NCI-H82 treated with DMSO at 0.1 percent for 48 hours (cell line): Measurements from ENCODE around the gene ABLIM3.

ENCODE experiments used
- DNase-seq: peaks from one replicate; lab custom pipeline; 2025; ENCODE audit not compliant: unreplicated experiment; lab: John Stamatoyannopoulos, UW

ABLIM3 gene

DNA sequence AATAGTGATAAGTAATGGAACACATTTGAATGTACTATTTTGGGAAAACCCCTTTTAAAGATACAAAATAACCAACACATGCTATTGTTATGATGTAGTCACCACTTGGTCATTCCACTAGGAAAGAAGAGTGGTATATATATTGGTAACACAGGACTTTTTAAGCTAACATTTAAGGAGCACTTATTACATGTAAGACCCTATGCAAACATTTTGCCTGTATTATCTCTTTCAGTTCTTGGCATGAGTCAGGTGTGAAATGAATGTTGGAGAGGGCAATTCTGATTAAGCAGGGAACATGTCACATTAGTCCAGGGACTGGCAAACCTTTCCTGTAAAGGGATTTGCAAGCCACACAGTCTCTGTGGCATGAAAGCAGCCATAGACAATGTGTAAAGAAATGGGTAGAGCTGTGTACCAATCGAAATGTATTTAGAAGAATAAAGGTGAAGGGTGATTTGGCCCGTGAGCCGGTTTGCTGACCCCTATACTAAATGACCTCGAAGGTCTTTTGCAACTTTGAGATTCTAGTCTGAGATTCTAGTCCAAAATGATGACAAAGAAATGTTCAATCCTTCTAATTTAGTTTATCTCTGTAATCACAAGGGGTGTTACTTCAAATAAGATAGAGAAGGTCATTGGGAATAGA lies 15.3 kb downstream of the ABLIM3 start:
- DNase-seq: no peak

DNA sequence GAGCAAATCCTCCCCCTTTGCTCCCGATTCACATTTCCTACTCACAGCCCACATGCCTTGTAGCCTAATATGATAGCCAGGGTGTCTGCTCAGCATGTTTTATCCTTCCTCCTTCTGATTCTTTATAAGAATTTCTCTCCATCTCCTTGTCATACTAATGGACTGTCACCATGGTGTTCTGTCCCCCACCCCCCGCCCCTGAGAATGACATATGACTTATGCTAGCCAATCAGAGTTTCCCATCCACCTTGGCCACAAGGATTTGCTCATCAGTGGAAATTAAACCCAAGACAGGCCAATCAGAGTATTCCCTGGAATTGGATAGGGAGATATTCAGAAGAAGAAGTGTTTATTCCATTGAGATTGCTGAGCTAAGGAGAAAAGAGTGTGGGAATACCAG lies 16.0 kb downstream of the ABLIM3 start:
- no peak for DNase-seq

DNA sequence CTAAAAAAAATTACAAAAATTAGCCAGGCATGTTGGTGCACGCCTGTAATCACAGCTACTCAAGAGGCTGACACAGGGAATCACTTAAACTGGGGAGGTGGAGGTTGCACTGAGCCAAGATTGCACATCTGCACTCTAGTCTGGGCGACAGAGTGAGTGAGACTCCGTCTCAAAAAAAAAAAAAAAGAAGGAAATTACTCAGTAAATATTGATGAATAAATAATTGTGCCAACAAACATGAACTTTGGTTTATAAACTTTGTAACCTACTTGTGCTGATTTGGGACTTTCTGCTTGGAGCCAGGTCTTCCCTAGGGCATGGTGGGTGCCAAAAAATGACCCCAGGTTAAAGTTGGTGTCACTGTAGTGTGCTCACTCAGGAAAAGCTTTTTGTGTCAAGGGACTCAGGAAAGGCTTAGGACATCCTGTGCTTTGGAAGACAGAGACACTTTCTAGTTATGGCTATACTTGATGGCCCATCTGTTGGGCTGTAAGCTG lies 19.0 kb downstream of the ABLIM3 start:
- DNase-seq: no peak

DNA sequence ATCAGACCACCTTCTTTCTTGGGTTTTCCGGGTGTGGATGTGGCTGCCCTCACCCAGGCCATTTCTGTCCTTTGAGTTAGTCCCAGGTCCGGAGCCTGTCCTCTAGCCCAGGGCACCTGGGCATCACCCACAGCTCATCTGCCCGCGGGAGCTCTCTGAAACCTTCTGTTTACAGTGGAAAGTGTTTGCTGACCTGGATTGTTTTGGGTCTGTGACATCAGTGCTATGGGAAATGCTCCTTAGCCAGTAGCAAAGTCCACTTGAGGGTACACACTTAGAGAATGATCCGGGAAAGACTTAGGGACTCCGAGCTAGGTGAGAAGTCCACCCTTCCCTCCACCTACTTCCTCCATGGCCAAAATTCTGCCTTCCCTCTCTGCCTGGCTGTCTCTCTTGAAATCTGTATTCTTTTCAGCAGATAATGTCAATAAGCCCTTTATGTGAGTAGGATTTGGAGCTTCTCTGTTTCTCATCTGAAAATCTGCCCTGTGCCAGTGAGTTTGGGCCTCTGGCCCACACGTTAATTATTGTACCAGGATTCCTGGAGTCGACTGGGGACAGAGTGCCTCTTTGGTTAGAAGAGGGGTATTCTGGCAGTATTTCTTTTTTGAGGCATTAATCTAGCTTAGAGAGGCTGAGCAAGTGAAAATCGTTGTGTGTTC lies 19.9 kb downstream of the ABLIM3 start:
- no peak for DNase-seq

DNA sequence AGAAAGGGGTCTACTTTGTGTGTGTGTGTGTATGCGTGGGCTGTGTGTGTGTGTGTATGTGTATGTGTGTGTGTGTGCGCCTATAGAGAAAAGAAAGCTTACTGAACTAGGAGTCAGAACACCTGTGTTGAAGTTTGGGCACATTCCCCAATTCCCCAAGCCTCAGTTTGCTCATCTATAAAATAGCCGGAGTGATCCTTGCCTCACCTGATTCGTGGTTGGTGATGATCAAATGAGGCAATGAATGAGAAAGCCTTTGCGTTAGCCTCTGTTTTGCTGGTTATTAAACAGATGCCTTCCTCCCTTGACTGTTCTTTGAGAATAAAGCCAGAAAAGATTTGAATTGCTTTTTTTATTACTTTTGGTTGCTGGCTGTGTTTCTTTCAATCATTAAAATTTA lies 20.6 kb downstream of the ABLIM3 start:
- no peak for DNase-seq

DNA sequence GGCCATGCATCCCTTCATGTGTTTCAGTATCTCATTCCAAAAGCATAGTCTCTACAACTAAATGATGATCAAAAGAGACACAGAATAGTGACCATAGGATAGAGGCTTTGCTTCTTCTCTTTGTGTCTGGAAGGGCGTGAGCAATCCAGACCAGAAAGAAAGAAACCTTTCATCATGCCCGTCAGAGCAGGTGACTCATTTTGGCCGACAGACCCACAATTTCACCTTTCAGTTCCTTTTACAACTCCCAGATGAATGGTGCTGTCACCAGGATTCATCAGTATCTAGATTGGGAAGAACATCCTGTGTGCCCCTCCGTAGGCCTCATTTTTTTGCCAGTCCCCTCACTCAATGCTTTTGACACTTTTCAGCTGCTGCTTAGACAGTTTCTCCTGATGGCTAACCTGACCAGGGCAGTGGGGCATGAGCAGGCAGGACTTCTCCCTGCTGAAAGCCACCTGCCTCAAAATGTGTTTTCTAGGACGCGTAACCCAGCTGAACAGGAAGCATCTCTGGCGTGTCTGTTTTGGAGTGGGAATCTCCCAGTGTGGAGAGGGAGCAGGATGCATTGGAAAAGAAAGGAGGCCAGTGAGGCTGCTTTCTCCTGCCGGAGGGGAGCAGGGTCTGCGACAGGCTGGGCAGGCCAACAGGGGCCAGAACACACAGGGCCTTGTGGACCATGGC lies 21.2 kb downstream of the ABLIM3 start:
- no peak for DNase-seq

DNA sequence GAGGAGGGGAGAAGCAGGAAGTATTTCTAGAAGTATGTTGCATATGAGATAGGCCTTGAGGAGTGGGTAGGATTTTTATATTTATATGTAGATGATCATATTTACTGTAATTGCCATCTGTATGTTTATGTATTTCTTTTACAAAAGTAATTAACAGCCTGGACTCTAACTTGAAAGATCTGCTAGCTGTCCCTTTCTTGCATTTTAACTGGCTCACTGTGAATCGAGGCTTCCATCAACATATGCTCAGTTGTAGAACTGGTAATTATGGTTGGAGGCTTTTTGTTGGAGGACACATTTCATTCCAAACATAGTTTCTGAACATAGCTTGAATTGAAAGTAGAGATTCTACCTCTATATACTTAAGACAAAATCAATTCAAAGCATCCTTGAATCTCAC lies 23.4 kb downstream of the ABLIM3 start:
- DNase-seq: no peak

DNA sequence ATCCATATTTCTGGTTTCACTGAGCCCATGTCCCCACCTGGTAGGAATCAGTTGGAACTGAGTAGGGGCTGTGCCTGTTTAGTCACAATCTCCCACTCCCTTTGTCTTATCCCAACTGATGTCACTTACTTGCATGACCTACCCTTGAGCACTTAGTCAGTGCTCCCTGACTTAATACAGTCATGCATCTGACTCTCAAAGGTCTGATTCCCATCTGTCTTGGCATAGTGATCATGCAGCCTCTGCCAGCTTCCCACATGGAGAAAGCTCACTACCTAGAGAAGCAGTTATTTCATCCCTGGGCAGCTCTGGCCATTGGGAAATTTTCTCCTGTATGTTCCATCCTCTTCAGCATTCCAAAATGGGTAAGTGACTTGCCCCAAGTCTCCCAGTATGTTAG lies 24.8 kb downstream of the ABLIM3 start:
- no peak for DNase-seq

DNA sequence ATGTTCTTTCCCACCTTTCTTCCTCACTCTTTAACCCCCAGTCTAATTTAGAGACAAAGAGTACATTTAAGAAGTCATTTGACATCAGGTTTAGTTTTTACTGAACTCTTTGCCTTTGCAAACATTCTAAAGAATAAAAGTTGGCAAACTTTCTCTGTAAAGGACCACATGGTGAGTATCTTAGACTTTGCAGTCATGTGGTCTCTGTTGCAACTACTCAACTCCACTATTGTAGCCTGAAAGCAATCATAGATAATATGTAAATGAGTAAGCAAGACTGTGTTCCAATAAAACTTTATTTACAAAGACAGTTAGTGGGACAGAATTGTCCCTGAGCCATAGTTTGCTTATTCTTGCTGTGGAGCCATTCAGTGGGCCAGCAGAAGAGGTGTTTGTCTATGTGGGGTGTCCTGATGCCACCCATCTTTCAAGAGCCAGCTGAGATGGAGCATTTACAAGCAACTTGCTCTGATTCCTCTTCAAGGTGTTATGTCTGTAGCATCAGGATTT lies 25.4 kb downstream of the ABLIM3 start:
- no peak for DNase-seq

DNA sequence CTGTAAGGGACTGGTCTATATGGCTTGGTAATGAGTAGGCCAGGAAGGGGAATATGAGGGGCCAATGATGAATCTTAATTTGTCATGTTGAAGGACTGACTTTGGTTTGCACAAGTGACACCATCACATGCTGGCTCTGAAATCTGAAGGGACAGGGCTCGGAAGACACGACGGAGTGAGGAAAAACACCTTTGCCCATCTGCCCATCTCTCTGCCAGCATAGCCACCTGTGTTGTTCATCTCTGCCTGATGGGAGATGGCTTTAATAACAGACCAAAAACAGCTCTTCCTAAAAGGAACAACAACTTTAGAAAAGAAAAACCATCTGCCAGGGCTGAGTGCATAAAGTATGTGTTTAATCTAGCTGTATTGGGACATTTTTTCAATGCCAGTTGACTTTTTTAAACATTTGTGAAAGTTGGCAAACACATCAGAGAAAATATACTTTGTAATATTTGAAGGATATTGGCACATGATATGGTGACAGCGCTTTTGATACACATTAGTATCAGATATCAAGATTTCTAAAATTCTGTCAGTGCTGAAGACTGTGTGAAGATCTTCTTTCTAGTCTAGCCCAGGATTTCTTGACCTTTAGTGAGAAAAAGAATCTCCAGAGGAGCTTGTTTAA lies 27.1 kb downstream of the ABLIM3 start:
- no peak for DNase-seq

DNA sequence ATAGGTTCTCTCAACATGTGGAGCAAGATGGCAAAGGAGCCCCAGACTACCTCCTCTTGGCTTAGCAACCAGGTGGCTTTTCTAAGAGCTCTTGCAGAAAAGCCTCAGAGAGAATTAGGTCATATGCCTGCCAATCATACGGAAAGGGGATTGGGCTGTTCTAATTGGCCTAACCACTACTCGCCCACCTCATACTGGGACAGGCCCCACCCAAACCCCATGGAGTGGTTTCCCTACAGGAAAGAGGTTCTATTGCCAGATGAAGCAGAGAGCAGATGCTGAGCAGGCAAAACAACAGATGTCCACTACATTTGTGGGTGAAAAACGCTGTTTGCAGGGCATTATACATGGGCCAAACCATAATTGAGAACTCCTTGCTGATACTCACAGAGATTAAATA lies 29.0 kb downstream of the ABLIM3 start:
- peak; percentile 94 for DNase-seq

DNA sequence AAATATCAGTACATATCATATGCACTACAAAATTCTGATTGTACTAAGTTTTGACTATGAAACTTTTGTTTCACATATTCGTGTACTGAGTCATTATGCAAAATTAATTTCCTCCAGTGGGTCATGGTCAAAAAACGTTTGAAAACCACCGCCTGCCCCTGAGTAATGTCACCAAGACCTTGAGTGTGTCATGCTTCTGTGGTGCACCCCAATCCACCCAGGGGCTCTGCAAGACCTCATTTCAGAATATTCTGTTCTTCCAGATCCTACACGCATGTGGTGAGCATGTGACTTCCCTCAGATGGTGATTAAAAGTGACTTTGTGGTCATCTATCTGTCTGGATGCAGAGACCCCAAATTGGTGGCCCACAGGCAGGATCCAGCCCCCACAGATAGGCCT lies 31.0 kb downstream of the ABLIM3 start:
- DNase-seq: no peak

DNA sequence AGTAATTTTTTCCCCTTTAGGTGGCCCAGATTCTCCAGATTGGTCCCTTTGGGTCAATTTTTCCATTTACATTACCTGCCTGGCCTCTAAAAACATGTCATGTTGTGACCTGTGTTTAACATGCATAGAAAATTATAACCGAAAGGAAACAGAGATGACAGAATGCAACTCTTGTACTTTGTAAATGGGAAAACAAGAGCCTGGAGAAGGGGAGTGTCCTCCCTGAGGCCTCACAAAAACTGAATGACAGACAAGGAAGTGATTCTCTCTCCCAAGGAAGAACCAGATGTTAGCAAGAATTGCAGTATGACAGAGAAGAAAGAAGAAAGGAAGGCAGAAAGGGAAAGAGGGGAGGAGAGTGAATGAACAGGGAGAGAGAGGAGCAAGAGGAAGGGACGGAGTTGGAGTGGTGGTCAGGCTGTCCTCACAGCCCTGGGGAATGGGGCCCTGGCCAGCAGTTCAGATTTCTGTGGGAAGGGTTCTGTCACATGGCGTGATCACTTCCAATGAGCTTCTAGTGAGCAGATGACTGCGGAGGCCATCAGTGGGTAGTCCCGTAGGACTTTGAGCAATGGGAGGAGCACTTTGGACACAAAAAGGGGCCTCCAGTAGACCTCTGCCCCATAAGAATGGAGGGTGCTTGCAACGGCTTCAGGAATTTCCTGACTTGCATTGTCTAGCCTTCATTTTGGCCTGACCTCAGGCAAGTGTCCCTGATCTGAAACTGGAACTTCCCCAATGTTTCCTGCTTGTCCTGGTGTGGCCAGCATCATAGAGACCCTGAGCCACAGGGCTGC lies 31.6 kb downstream of the ABLIM3 start:
- no peak for DNase-seq

DNA sequence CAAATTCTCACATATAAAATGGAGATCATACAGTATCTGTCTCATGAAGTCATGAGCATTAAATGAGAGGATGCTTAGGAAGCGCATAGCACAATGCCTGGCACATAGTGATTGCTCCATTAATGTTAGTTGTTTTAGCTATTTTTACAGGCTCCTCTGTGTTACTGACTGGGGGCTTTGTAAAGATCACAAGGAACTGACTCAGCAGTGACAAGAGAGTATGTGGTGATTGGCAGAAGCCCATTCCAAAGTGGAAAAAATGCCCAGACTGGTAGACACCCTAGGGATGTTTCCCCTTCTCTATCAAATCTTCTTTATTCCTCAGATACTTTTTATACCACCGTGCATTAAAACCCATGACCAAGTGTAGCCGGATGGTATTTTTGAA lies 33.5 kb downstream of the ABLIM3 start:
- DNase-seq: no peak

DNA sequence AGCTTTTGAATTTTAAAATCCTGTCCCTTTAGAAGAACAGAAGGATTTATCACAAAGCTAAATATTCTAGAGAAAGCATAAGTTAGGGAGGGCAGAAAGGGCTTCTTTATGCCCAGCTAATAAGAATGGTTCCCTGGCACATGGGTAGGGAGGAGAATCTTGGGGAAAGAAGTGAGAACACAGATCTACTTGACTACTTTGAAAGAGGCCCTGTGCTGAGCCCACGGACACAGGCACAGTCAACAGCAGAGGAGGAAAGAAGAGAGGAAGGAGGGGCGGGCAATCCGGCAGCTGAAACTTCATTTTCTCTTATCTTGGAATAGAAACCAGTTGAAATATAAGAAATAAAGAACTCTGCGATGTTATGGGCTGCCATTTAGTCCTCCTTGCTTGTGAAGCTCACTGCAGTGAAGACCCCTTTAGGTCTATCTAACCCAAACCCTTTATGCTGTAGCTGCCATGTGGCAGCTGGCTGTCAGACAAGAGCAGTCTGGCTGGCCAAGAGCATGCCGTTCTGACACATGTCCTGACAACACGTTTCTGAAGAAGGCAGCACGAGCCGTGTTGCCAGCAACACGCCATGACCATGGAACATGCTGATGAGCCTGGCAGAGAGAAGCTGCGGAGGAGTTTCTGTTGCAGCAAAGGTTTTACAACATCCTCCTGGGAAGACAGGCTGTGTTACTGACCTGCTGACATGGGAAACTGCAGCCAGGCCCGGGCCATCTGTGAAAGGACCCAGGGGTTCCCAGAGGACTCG lies 34.2 kb downstream of the ABLIM3 start:
- no peak for DNase-seq

DNA sequence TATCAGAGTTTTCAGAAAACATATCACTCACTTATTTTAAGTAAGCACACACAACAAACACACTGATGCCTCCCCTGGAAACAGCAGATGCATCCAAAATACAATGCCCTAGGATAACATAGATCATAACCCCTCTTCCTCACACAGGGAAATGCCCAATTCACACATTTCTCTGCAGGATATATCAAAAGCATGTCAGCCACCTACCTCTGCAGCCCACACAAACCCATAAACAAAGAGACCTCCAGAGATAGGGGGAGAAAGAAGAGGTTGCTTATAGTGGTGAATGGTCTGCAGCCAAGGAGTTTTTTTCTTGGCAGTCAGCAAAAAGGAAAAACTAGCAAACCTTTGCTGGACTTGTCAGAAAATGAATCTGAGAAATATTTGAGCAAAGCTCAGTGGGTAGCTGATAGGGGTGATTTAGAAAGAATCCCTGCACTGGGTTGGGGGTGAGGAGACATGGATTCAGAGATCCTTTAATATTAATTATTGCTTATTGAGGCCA lies 36.1 kb downstream of the ABLIM3 start:
- no peak for DNase-seq

DNA sequence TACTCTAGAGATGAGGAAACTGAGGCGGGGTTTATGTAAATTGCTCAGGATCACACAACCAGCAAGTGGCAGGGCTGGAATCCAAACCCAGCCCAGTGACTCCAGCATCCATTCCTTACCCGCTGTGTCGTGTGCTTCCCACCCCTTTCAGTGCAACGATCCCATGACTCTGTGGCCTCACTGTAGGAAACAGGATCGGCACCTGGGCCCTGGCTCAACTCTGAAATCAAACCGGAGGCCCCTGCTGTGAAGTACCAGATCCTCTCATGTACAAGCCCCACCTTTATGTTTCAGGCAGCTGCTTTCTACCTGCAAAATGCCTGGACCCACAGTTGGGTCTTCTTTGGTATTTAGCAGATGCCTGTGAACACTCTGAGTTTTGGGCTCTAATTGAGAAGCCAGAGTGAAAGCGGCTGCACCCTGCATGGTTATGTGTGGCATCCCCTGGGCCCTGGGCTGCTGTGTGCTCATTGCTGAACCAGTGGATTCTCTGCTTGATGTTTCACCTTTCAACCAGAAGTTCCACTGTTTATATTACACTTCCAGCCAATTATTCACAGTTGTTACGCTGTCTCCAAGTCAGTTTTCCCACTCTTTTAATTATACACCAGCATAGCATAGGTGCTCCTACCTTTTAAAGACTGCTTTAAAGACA lies 36.7 kb downstream of the ABLIM3 start:
- no peak for DNase-seq

DNA sequence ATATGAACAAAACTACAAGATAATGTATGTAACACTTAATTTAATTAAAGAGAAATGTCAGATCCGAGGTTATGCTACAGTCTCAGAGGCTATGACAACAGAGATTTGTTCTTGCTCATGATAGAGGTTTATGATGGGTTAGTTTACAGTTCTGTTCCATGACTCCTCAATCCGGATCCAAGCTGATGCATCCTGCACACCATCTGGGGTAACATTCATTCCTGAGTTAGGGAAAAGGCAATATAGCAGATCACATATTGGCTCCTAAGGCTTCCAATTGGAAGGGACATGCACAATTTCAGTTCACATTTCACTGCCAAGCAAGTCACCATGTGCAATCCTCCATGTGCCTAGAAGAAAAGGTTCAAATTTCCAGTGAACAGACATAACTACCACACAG lies 40.4 kb downstream of the ABLIM3 start:
- DNase-seq: no peak

DNA sequence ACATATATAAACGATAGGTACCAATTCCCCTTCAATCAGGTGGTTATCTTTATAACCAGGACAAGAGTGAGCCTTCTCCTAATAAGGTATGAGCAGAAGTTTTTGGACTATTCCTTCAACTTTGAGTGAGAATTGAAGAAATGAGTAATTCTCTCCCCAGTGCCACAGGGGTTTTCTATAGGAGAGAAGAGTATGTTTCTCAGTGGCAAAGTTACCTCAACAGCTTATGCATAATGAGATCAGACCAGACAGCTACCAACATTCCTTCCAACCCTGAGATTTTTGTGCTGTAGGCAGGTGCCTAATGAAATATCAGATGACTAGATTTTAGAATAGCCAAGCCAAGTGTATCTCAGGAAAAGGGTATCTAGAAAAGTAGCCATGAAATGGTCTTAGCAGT lies 40.9 kb downstream of the ABLIM3 start:
- no peak for DNase-seq
